ENCODE data around the gene GPATCH1. TPM values are rescaled to one million over a fixed set of nuclear protein-coding genes. Genes with fewer than 3 reads are reported as not detected.
"Not testable (repeated sequence)": the region's sequence is repeated elsewhere in the genome, so short reads cannot be mapped to it uniquely, and the experiment has no call there.

Gene GPATCH1, protein sequence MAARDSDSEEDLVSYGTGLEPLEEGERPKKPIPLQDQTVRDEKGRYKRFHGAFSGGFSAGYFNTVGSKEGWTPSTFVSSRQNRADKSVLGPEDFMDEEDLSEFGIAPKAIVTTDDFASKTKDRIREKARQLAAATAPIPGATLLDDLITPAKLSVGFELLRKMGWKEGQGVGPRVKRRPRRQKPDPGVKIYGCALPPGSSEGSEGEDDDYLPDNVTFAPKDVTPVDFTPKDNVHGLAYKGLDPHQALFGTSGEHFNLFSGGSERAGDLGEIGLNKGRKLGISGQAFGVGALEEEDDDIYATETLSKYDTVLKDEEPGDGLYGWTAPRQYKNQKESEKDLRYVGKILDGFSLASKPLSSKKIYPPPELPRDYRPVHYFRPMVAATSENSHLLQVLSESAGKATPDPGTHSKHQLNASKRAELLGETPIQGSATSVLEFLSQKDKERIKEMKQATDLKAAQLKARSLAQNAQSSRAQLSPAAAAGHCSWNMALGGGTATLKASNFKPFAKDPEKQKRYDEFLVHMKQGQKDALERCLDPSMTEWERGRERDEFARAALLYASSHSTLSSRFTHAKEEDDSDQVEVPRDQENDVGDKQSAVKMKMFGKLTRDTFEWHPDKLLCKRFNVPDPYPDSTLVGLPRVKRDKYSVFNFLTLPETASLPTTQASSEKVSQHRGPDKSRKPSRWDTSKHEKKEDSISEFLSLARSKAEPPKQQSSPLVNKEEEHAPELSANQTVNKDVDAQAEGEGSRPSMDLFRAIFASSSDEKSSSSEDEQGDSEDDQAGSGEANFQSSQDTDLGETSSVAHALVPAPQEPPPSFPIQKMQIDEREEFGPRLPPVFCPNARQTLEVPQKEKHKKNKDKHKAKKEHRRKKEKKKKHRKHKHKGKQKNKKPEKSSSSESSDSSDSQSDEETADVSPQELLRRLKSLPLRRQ
- total RNA-seq = 2.5 and 6.6 TPM in 2 replicates

DNA sequence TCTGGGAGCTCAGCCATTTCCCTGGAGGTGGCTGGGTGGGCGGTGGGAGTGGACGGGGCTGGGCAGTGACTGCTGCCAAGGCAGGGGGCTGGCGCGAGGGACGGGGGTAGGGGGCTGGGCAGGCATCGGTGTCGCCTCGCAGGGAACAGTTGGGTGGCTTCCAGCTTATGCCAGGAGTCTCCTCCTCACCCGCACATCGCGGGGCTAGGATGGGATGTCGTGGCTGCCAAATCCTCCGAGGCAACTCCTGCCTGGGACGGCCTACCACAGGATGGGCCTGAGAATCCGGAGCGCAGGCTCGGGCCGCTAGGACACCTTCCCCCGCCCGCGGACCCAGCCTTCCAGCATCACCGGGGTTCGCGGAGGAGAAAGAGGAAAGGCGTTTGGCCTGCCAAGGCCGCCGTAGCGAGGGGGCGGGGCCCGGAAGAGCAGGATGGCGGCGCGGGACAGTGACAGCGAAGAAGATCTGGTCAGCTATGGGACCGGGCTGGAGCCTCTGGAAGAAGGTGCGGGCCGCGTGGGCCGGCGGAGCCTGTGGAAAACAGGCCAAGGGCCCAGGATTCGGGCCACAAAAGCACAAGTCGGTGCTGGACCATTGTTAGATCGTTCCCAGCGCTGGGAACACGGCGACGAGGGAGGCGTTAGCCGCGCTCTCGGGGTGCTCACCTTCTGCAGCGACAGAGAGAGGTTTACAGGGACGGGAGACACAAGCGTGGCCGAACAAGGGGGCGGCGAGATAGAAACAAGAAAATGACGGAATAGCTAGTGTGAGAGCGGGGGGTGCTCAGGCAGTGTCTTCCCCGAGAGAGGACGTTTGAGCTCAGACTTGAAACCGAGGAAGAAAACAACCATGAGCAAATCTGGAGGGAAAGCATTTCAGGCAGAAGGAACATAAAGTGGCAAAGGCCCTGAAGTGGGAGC lies at the start of gene GPATCH1:
GPATCH1 (plus strand) TSS at position 421 of the 921 bp plus-strand sequence; CDS start at position 434, 13 bp downstream.
- peak; percentile 10 for DNase-seq (ENCODE audit: extremely low read depth, low read depth, low spot score)

DNA sequence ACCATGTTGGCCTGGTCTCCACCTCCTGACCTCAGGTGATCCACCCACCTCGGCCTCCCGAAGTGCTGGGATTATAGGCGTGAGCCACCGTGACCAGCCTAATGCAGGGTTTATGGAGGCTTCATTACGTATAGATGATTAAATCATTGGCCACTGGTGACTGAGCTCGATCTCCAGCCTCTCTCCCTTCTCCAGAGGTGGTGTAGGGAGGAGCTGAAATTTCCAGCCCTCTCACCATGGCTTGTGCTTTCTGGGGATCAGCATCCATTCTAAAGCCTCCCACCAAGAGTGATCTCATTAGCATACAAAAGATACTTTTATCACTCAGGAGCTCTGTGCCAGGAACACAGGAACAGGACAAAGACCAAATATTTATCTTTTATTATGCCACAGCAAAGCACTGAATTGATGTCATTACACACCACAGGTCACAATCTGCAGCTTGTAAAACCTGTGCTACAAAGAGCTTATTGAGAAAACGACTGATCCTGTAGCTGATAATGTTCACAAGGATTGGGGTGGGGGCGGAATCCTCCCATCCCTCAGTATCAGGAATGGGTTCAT lies 48.7 kb upstream of the GPATCH1 start:
- DNase-seq (ENCODE audit: extremely low read depth, low read depth, low spot score) = no peak

DNA sequence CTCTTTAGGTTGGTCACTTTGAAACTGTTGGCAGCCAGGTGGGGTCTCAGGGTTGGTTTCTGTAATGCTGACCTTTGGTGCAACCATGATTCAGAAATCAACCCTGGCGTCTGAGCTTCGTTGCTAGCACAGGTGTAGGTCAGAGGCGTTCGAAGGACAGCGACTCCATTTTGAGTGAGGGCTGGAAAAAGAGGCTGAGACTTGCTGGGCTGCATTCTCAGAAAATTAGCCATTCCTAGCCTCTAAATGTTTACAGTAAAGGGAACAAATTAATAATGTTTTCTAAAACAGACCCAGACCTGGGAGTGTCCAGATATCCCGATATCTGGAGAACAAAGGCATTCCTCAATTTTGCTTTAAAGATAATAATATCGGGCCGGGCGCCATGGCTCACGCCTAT lies 45.5 kb upstream of the GPATCH1 start:
- DNase-seq (ENCODE audit: extremely low read depth, low read depth, low spot score) = no peak

DNA sequence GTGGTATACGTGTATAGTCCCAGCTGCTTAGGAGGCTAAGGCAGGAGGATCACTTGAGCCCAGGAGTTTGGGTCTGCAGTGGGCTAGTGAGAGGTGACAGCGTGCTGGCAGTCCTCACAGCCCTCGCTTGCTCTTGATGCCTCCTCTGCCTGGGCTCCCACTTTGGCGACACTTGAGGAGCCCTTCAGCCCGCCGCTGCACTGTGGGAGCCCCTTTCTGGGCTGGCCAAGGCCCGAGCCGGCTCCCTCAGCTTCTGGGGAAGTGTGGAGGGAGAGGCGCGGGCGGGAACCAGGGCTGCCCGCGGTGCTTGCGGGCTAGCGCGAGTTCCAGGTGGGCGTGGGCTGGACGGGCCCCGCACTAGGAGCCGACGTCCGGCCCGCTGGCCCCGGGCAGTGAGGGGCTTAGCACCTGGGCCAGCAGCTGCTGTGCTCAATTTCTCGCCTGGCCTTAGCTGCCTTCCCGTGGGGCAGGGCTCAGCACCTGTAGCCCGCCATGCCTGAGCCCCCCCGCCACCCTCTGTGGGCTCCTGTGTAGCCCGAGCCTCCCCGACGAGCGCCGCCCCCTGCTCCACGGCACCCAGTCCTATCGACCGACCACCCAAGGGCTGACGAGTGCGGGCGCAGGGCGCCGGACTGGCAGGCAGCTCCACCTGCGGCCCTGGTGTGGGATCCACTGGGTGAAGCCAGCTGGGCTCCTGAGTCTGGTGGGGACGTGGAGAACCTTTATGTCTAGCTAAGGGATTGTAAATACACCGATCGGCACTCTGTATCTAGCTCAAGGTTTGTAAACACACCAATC lies 44.4 kb upstream of the GPATCH1 start:
- DNase-seq (ENCODE audit: extremely low read depth, low read depth, low spot score) = not testable (repeated sequence)

DNA sequence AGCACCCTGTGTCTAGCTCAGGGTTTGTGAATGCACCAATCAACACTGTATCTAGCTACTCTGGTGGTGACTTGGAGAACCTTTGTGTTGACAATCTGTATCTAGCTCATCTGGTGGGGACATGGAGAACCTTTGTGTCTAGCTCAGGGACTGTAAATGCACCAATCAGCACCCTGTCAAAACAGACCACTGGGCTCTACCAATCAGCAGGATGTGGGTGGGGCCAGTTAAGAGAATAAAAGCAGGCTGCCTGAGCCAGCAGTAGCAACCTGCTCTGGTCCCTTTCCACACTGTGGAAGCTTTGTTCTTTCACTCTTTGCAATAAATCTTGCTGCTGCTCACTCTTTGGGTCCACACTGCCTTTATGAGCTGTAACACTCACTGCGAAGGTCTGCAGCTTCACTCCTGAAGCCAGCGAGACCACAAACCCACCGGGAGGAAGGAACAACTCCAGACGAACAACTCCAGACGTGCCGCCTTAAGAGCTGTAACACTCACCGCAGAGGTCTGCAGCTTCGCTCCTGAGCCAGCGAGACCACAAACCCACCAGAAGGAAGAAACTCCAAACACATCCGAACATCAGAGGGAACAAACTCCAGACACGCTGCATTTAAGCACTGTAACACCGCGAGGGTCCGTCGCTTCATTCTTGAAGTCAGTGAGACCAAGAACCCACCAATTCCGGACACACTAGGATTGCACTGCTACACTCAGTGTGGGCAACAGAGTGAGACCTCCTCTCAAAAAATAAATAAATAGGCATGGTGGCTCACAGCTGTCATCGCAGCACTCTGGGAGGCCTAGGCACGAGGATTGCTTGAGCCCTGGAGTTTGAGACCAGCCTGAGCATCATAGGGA lies 43.6 kb upstream of the GPATCH1 start:
- DNase-seq (ENCODE audit: extremely low read depth, low read depth, low spot score) = not testable (repeated sequence)

DNA sequence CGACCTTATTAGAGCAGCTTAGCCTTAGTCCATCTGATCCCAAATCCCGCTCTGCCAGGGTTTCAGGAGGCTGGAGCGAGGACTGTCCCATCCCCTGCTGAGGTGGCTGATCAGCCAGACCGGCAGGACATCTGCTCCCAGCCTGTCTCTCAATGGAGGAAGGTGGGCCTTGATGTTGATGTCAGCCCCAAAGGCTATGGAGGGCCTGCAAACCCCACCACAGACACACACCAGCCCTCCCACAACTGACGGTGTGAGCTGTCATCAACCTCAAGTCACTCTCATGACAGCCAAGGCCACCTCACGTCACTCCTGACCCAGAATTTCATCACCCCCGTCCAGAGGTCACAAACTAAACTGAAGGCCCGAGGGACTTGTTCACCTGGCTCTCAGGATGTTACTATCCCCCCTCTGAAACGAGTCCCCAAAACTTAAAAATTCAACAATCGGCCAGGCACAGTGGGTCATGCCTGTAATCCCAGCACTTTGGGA lies 41.8 kb upstream of the GPATCH1 start:
- no peak for DNase-seq (ENCODE audit: extremely low read depth, low read depth, low spot score)

DNA sequence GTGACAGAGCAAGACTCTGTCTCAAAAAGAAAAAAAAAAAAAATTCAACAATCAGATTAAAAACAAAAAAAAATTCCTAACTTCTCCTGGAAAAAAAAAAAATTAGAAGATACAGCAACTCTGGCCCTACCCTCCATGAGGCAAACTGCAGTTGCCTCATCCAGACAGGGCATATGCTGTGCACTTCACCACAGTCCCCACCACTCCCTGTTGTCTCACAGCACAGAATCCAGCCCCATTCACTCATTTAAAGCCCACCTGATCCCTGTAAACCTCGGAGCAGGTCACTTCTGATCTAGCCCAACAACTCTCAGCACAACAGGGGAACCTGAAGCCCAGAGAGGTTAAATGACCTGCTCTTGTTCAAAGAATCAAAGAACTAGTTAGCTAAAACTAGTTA lies 41.2 kb upstream of the GPATCH1 start:
- no peak for DNase-seq (ENCODE audit: extremely low read depth, low read depth, low spot score)

DNA sequence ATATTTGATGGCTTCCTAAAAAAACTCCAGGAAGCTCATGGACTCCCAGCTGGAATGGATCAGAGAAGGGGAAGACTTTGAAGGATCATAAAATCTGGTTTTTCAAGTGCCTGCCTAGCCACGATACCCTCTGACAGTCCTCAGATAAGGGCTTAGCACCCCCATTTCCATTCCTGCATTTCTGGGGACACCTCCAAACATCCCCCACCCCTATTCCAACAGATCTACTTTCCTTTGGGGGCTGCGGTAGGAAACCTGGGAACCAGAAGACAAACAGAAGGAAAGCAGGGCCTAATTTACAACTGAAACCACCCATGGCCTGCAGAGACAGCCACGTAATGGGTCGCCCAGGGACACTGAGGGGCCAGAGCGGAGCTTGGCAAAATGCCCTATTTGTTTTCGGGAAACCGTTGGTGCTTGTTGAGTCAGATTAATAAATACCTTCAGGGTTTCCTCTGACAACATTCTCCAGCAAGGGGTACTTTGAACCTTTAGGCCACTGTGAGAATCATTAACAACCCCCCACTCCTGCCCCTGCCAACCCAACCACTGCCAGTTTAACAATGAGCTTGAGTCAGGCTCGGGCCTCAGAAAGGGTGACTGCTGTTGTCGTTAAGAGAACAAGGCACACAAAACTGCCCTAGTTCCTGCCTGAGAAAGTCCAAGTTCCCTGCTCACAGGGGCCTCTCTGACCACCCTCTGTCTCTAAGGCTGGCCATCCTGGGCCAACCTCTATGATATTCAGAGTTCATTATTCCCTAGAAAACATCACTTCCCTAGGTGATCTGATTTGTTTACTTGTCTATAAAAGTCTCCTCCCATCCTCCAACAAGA lies 39.8 kb upstream of the GPATCH1 start:
- DNase-seq (ENCODE audit: extremely low read depth, low read depth, low spot score) = peak; percentile 16

DNA sequence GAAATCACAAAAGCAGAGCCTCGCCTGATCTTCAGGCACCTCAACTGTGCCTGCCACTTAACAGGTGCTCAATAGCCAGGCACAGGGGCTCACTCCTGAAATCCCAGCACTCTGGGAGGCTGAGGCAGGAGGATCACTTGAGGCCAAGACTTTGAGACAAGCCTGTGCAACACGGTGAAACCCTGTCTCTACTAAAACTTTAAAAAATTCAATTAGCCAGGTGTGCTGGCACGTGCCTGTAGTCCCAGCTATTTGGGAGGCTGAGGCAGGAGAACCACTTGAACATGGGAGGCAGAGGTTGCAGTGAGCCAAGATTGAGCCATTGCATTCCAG lies 39.2 kb upstream of the GPATCH1 start:
- DNase-seq (ENCODE audit: extremely low read depth, low read depth, low spot score) = not testable (repeated sequence)

DNA sequence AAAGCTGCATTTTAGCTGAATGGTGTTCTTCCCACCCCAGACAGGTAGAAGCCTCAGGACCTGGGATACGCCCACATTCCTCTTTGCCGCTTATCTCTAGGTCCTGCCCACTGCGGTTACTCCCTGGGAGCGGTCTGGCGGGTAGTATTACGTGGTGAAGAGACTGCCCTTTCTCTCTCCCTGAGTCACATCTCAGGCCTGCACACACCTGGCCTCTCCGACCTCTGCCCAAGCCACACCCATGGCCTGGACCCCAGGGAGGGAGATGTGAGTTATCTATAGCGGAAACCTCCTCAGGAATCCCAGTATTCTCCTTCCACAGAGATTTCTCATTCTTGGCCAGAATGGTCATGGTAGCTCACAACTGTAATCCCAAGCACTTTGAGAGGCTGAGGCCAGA lies 33.6 kb upstream of the GPATCH1 start:
- no peak for DNase-seq (ENCODE audit: extremely low read depth, low read depth, low spot score)

DNA sequence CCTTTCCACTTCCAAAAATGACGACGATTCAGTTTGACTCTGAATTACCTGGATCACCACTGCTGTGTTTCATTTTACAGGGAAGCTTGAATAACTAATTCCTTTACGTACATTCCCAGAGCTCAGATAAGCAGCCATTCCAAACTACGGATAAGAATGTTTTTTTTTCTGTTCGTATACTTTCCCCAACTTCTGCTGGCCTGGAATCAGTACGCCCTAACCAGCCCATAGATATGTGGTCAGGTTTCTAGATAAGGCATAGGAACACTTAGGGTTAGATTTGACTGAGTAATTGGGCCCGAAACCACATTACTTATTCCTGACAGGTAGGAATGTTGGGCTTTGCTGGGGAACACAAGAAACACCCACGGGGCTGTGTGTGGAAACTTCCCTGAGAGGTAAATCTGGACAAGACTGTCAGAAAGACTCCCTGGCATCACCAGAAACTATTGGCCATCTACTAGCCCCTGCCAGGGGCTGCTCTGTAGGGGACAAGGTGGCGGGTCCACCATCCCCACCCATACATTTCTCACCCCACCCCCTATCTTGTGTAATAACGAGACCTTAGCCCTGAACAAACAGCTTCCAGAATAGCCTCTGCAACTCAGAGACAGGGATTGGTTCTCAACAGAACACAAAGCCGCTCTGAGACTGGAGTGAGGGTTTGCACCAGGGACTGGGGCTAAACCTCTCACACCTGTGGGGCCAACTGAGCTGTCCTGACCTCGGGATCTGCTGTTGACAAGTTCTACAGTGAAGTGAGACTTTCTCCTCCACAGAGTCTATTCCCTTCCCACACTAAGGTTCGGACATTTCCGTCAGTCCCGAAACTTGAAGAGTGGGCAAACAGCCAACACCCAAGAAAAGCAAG lies 31.9 kb upstream of the GPATCH1 start:
- DNase-seq (ENCODE audit: extremely low read depth, low read depth, low spot score) = no peak

DNA sequence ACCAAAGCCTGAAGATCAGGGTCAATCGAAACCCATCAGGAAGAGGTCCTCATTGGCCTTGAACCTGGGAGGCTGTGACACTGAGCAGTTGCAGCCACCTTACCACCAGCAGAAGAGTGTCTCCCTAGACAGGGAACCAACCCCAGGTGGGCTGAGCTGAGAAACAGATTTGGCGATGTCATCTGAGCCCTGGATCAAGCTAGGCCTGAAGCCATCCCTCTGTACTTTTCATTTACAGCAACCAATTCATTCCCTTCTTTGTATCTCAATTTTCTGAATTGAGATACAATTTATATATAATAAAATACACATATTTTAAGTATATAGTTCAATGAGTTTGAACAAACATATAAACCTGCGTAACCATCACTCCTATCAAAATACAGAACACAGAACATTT lies 30.9 kb upstream of the GPATCH1 start:
- DNase-seq (ENCODE audit: extremely low read depth, low read depth, low spot score) = no peak

DNA sequence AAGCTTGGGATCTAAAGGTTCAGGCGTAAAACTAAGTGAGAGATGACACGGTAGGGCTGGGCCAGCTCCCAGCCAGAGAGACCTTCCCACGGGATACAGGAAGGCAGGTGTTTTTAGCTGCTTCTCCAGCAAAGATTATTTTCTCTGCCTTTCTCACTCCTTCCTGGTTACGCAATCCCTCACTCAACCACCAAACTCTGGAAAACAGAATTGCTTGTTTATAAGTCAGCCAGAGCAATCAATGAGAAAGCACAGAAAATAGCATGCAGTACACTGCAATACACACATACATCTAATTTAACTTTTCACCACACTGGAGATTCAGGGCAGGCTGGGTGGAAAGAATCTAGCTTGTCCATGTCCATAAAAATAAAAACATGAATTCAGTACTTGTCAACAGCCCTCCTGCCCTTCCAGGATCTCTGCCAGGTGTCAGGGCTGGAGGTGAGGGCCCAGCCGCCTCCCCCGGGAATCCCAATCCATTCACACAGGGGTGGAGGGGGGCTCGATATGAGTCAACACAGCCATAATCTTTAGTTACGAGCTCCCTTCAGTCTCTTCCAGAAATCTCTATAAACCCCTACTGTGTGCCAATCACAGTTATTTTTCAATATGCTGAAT lies 28.5 kb upstream of the GPATCH1 start:
- DNase-seq (ENCODE audit: extremely low read depth, low read depth, low spot score) = no peak

DNA sequence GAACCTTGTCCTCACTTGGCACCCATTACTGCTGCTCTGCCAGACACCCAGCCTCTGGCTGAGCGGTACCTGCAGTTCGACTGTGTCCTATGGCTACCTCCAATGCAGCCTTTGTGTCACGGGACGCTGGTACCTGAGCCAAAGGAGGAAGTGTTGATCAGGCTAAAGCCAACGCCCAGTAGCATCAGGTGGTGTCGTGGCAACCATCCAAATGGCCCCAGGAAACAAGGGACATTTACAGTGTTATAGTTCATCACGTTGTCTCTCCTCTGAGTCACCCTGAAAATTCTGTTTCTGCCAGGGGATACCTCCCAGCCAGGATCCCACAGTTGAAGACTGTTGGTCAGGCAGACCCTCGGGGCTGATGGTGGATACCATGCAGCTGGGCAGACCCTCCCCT lies 26.4 kb upstream of the GPATCH1 start:
- no peak for DNase-seq (ENCODE audit: extremely low read depth, low read depth, low spot score)

DNA sequence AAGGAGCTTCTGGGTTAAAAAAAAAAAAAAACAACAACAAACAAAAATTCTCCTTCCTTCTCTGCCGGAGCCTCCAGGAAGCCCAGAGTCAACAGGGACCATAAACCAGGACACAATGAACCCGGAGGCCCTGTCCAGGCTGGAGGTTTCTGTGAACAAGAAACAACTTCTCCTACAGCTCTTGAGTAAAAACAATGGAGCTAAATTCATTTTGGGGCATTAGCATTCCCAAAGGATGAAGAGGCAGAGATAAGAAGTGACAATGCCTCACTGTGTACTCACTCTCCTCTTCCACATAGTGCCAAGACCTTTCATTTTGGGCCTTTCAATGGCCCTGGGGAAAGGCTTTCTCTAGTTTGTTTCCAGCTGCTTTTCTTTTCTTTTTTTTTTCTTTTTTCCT lies 25.3 kb upstream of the GPATCH1 start:
- DNase-seq (ENCODE audit: extremely low read depth, low read depth, low spot score) = no peak

DNA sequence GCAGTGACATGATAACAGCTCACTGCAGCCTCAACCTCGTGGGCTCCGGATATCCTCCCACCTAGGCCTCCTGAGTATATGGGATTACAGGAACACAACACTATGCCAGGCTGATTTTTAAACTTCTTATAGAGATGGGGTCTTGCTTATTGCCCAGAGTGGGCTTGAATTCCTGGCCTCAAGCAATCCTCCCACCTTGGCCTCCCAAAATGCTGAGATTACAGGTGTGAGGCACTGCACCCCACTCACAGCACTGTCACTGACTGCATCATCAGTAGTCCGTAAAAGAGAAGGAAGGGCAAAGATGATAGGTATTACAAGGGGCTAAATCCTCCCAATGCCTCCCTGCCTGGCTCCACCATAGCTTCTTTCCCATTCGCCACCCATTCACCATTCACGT lies 20.4 kb upstream of the GPATCH1 start:
- DNase-seq (ENCODE audit: extremely low read depth, low read depth, low spot score) = no peak

All from glomerular endothelial cell (primary cell).